CD4-positive, alpha-beta T cell treated with Interferon alpha-2 for 1 hour (primary cell): ENCODE data around the gene ATP8B3.

Source experiments
- DNase-seq, 2 donors: peaks; one replicate each; pipeline ENCODE4 v3.0.0-alpha.2; 2020 to 2022

ATP8B3 gene, protein sequence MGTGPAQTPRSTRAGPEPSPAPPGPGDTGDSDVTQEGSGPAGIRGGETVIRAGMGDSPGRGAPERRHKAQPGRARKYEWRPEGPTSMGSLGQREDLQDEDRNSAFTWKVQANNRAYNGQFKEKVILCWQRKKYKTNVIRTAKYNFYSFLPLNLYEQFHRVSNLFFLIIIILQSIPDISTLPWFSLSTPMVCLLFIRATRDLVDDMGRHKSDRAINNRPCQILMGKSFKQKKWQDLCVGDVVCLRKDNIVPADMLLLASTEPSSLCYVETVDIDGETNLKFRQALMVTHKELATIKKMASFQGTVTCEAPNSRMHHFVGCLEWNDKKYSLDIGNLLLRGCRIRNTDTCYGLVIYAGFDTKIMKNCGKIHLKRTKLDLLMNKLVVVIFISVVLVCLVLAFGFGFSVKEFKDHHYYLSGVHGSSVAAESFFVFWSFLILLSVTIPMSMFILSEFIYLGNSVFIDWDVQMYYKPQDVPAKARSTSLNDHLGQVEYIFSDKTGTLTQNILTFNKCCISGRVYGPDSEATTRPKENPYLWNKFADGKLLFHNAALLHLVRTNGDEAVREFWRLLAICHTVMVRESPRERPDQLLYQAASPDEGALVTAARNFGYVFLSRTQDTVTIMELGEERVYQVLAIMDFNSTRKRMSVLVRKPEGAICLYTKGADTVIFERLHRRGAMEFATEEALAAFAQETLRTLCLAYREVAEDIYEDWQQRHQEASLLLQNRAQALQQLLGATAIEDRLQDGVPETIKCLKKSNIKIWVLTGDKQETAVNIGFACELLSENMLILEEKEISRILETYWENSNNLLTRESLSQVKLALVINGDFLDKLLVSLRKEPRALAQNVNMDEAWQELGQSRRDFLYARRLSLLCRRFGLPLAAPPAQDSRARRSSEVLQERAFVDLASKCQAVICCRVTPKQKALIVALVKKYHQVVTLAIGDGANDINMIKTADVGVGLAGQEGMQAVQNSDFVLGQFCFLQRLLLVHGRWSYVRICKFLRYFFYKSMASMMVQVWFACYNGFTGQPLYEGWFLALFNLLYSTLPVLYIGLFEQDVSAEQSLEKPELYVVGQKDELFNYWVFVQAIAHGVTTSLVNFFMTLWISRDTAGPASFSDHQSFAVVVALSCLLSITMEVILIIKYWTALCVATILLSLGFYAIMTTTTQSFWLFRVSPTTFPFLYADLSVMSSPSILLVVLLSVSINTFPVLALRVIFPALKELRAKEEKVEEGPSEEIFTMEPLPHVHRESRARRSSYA (N-terminal part only)

DNA sequence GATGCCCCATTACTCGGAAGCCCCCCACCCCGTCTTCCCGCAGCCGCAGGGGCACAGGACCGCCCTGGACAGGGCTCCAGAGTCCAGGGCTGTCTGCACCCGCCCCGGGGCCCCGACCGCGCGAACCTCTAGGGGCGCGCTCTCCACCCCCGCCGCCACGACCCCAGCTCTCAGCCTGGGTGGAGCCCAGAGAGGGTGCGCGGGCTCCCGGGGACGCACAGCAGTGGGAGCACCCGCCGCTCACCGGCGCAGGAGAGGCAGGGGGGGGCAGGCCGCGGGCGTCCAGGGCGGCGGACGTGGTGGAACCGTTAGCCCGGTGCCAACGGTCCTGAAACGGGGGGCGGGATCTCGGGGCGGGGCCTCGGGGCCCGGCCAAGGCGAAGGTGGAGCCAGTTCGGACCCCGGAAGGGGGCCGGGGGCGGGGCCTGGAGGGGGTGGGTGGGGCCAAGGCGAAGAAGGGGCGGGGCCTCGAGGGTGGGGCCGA, at the start of gene ATP8B3:
Gene ATP8B3 (minus strand): TSS at position 335 of the 484 bp plus-strand sequence. CDS start 540 bp downstream, outside the sequence.
- peak in 1 of 2 donors; percentile 88 for DNase-seq

GRCh38 chr19:1861599-1862031, 49.5 kb upstream of the ATP8B3 start:
- DNase-seq = no peak

- no peak for DNase-seq
Observed at GRCh38 chr19:1860821-1861598, 48.9 kb upstream of the ATP8B3 start.

DNA sequence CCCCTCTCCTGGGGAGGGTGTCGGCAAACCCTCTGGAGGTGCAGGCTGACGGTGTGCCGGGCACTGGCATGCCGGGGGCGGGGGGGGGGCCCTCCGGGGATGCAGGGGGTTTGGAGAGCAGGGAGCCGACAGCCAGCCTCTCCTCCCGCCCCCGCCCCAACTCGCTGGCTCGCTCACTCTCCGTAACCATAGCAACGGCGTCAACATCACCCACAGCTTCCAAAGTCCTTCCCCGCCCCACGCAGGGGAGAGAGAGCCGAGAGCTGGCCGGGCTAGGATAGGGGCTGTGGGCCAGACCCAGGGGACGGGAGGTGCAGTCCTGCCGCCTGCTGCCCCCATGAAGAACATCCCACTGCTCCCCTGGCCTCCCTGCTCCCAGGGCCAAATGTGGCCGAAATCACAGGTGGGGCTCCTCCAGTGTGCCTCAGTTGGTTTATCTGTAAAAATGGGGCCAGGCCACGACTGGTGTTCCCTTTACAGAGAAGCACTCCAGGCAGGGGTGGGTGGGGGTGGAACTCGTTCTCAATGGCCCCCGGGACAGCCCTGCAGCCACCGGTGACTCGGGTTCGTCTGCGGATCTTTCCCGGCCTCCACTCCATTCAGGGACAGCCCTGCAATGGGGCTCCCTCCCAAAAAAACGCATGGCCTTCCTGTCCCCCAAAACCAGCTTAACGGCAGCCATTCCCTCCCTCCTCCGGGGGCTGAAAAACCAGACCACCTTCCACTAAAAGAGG, 48.1 kb upstream of the ATP8B3 start:
- peak; percentile 69 to 74 for DNase-seq

DNA sequence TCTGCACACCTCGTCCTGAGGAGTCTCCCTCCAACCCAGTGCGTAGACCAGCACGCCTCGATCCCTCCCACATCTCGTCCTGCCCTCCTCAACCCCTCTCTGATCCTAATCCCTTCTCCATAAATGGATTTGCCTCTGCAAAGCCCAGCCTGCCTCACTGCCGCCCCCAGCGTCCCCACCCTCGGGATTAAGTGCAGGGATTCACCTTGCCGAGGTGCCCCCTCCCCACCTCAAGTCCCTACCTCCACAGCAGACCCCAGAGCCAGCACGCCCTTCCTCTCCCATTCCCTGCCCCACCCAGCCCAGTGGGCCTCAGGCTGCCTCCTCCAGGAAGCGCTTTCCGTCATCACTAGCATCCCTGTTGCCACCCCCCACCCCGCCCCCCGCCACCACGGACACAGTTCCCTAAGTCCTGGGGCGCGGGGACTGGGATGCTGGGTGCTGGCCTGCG, 47.3 kb upstream of the ATP8B3 start:
- no peak for DNase-seq

DNA sequence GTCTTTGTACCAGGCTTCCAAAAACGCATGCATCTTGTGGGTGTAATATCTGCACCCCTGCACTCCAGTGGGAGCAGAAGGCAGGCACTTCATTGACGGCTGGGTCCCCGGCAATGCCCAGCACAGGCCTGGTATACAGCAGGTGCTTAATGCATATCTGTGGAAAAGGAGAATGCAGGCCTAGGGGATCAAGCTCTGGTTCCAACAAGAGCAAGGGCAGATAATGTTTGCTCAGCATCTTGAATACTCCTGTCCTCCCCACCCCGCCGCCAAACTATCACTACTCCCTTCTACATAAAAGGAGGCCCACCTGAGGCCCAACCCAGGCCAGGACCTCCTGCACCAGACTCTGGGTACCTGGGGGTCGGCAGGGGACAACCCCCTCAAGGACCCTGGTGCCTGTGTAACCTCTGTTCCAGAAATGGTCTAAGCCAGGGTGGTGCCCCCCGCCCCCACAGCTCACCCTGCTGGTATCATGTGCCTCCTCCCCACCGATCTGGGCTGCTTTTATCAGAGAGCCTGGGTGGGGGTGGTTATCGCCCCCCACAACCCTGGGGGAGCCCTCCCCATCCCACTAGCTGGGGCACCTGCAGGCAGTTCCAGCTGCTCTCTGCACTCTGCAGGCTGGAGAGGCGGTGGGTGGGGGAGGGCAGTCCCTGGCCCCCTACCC, 46.5 kb upstream of the ATP8B3 start:
- no peak for DNase-seq

GRCh38 chr19:1857648-1858326, 45.7 kb upstream of the ATP8B3 start:
- DNase-seq = no peak

DNA sequence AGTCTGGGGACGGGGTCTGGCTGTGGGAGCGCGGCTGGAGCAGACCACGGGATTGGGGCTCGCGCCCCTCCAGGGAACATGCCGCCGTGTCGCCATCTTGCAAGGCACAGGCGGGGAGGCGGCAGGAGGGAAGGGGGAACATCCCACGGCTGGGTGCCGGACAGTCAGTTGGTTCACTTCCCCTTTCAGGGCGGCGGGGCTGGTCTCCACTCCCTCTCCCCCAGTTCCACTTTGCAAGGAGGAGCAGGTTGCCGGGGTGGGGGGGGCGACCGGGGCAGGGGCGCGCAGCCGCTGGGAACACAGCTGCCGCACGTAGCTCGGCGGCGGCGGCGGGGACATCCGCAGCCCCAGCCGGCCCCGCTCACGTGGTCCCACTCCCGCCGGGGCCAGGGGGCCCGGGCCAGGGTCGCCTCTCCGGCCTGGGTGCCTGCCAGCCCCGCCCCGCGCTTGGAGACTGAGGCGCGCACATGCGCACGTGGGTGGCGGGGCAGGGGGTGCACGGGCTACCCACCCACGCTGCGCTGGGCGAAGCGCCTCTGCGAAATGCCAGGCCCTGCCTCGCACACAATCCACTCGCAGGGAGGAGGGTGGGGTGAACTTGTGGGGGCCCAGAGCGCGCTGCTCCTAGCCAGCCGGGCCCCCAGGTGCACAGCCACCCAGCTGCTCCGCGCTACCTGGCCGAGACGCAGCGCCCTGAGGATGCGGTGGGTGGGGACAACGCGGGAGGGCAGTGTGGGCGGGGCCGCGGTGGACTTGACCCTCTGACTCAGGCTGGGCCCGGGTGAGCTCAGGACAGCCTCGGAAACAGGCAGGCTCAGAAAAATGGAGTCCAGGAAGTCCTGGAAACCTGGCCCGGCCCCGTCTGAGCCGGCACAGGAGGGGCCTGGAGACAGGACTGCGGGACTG, 44.9 kb upstream of the ATP8B3 start:
- peak; percentile 49 to 73 for DNase-seq

GRCh38 chr19:1856345-1856697, 44.2 kb upstream of the ATP8B3 start:
- no peak for DNase-seq

DNA sequence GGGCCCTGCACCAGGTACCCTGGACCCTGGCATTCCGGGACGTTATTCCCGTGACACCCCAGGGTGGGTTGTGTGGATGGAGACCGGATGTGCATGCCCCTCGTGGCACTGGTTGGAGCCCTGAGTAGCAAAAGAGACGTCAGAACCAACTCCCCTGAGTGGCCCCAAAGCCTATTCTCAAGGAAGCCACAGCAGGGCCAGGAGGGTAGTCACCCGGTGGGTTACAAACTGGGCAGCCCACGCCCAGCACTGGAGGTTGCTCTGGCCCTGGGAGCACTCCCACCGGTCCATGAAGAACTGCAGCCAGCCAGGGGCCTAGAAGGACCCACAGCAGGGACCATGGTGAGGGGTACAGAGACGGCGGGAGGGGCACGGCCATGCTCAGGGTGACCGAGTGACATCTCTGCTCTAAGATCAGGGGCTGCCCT, 43.8 kb upstream of the ATP8B3 start:
- peak in 1 of 2 donors; percentile 40 for DNase-seq

GRCh38 chr19:1855040-1855827, 43.2 kb upstream of the ATP8B3 start:
- peak; percentile 90 to 93 for DNase-seq

GRCh38 chr19:1854542-1855039, 42.5 kb upstream of the ATP8B3 start:
- DNase-seq = no peak

DNA sequence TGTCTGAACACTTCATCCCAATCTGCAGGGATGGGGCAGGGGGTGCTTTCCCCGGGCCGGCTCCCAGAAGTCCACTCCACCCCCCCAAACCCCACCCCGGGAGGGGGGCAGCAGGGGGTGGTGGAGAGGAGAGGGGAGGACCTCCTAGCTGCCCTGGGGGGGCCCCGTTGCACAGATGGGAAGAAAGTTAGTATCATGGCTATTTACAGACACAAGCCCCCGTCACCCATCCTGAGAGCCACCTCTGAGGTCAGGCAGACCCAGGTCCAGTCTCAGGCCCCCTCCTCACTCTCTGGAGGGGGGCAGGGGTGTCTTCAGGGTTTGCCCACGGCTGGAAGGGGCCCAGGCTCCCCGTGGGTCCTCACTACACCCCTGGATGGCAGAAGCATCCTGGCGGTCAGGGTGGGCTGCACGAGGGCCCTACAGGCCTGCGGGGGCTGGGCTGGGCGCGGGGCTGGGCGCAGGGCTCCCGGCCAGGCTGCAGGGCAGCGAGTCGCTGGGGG, 42.0 kb upstream of the ATP8B3 start:
- no peak for DNase-seq

GRCh38 chr19:1853295-1854038, 41.4 kb upstream of the ATP8B3 start:
- DNase-seq = peak; percentile 83 to 85

DNA sequence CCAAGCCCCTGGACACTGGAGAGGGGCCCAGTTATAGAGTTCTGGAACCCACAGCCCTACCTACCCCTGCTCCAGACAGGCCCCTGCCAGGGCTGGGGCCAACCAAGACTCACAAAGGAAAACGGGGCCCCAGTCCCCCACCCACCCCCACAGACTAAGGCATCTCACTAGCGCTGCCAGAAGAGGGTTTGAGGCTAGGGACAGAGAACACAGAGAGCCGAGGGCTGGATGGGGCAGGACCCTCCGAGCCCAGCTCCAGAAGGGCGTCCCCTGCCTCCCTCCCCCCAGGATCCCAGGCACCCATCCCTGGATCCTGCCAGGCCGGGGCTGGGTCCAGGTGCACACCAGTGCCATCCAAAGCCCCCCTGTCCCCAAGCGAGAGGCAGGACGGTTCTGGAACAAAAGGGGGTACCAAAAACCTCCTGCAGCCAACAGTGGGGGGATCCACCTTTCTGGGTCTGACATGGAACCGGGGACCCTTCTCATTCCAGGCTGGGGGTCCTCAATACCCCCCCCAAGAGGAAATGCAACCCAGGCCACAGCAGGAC, 40.6 kb upstream of the ATP8B3 start:
- no peak for DNase-seq
